ENCODE data around the gene ZBED1. TPM values are rescaled to one million over a fixed set of nuclear protein-coding genes. Genes with fewer than 3 reads are reported as not detected.
"Not testable (repeated sequence)": the region's sequence is repeated elsewhere in the genome, so short reads cannot be mapped to it uniquely, and the experiment has no call there.

ZBED1 gene
- total and polyA plus RNA-seq, 7 donors: 18.6 to 67.9 (median 37.6) TPM

GRCh38 chrX:2466876-2467656 lies 33.7 kb downstream of the ZBED1 start:
- TF ChIP-seq CTCF (IDR thresholded peaks at IDR 0.05): no peak
- 60 to 72% (median 66%) methylated on average over 20 of the region's 20 CpGs for WGBS, 3 donors
- H3K27ac ChIP-seq: no peak overlapping the region
- no peaks in the 10 kb centered on the region for H3K27me3 ChIP-seq (ENCODE audit: insufficient read depth in 3 of 3, low read length in 2 of 3)
- no peaks in the 10 kb centered on the region for H3K36me3 ChIP-seq (ENCODE audit: insufficient read depth in 1 of 2, low read depth in 1 of 2)
- no peak for DNase-seq
- H3K9me3 ChIP-seq: no peaks in the 10 kb centered on the region
- peak in 1 of 4 donors; percentile 32 for ATAC-seq
- no peaks in the 10 kb centered on the region for H3K4me1 ChIP-seq
- H3K4me3 ChIP-seq: no peak overlapping the region
- intact Hi-C loops (cut with DNase I): no loop called here

GRCh38 chrX:2464677-2465166 lies 36.1 kb downstream of the ZBED1 start:
- Histone ChIP-seq H3K9me3 (no peaks in the 10 kb centered on the region), H3K4me3 (no peak overlapping the region), H3K4me1 (no peaks in the 10 kb centered on the region), H3K27ac (no peak overlapping the region), H3K36me3 (ENCODE audit: insufficient read depth in 1 of 2, low read depth in 1 of 2) (no peaks in the 10 kb centered on the region), H3K27me3 (ENCODE audit: insufficient read depth in 3 of 3, low read length in 2 of 3) (no peaks in the 10 kb centered on the region)
- 88 to 91% (median 88%) methylated on average over 15 of the region's 15 CpGs for WGBS, 3 donors
- DNase-seq (no peak), ATAC-seq (no peak)
- intact Hi-C loops (cut with DNase I): no loop called here
- TF ChIP-seq CTCF (IDR thresholded peaks at IDR 0.05): no peak

- Histone ChIP-seq H3K27me3 (ENCODE audit: insufficient read depth in 3 of 3, low read length in 2 of 3) (no peaks in the 10 kb centered on the region), H3K4me1 (no peaks in the 10 kb centered on the region), H3K27ac (no peak overlapping the region), H3K4me3 (no peak overlapping the region), H3K9me3 (no peaks in the 10 kb centered on the region), H3K36me3 (ENCODE audit: insufficient read depth in 1 of 2, low read depth in 1 of 2) (no peaks in the 10 kb centered on the region)
- ATAC-seq (no peak), DNase-seq (no peak)
- intact Hi-C loops (cut with DNase I): no loop called here
- 82 to 90% (median 87%) methylated on average over 26 to 31 of the region's 31 CpGs for WGBS, 3 donors
- TF ChIP-seq CTCF (IDR thresholded peaks at IDR 0.05): no peak
Measured at GRCh38 chrX:2463973-2464676, 36.7 kb downstream of the ZBED1 start.

- H3K27ac ChIP-seq; H3K36me3 ChIP-seq (ENCODE audit: insufficient read depth in 1 of 2, low read depth in 1 of 2): not testable (repeated sequence)
- 70 to 88% (median 73%) methylated on average over 10 of the region's 10 CpGs for WGBS, 3 donors
Measured at GRCh38 chrX:2463481-2463880, 37.3 kb downstream of the ZBED1 start.

GRCh38 chrX:2462780-2463179 lies 38.0 kb downstream of the ZBED1 start:
- Histone ChIP-seq H3K36me3 (ENCODE audit: insufficient read depth in 1 of 2, low read depth in 1 of 2) (no peaks in the 10 kb centered on the region), H3K9me3 (no peaks in the 10 kb centered on the region), H3K4me1 (no peaks in the 10 kb centered on the region), H3K27me3 (ENCODE audit: insufficient read depth in 3 of 3, low read length in 2 of 3) (no peaks in the 10 kb centered on the region), H3K4me3 (no peak overlapping the region), H3K27ac (no peak overlapping the region)
- TF ChIP-seq CTCF (IDR thresholded peaks at IDR 0.05): no peak
- DNase-seq: no peak
- intact Hi-C loops (cut with DNase I): no loop called here
- ATAC-seq: no peak
- 87 to 92% (median 91%) methylated on average over 3 of the region's 3 CpGs for WGBS, 3 donors

More at GRCh38 chrX:2463481-2463880, 37.3 kb downstream of the ZBED1 start:
- intact Hi-C loops (cut with DNase I); DNase-seq; H3K4me1 ChIP-seq; H3K27me3 ChIP-seq (ENCODE audit: insufficient read depth in 3 of 3, low read length in 2 of 3); ATAC-seq; H3K9me3 ChIP-seq; H3K4me3 ChIP-seq: not testable (repeated sequence)

Data from psoas muscle (tissue), 8 donors.